ENCODE measurements around the gene CALCOCO2.

Gene CALCOCO2

DNA sequence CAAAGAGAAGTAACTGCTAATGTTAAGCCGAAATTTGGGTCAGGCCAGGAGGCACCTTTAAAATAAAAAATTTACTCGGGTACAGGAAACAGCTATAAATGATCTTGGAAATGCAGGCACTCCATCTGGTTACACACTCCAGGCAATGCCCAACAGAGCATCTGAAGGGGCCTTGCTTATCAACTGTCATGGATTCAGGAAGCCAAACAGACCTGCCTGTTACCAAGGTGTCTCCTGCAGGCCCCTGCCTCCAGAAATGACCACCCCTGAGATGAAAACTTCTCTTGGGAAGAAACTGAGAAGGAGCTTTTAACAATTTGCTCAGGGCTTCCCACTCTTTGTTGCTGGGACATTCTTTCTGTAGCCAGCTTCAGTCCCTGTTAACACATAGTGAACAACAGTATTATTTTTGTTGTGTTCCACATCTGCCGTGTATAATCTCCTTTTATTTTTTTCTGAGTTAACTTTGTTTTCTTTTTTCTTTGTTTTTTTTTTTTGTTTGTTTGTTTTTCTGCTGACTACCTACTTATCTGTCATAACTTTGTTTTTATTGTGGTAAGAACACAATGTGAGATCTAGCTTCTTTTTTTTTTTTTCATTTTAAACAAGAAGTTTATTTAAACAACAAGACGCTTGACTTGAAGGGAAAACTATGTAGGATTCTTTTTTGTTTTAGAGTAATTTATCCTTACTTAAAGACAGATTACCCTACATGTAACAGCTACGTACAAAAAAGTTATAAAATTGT lies 43.0 kb downstream of the CALCOCO2 start:
- no peak for DNase-seq

DNA sequence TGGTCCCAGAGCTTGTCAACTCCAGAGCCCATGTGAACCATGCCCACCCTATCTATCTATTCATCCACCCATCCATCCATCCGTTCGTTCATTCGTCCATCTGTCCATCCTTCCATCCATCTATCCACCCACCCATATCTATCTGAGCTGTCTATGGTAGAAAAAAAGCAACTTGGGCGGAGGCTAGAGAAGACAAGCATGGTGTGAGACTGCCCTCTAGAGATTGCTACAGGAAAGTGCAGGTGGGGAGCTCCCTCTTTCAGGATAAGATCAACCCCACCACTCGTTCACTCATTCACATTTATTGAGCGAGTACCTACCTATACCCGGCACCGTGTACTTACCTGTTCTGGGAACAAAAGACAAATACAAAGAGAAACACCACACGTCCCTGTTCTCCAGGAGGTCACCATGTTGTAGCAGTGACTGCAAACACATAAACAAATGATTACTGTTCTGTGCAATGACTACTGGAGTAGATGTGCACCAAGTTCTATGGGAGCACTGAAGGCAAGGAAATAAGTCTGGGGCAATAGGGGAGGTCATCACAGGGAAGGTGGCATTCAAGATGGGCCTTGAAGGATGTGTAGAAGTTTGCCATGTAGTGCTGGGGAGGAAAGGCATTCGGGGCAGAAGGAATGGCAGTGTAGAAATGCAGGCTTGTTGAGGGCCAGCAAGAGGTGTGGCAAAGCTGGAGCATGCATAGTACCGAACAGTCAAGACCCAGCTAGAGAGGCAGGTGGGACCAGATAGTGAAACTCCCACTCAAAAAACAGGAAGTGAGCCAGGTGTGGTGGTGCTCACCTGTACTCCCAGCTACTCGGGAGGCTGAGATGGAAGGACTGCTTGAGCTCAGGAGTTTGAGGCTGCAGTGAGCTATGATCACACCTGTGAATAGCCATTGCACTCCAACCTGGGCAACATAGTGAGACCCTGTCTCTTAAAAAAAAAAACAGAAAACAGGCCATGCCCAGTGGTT lies 48.4 kb downstream of the CALCOCO2 start:
- DNase-seq = peak; percentile 52

GRCh38 chr17:48882272-48882671 lies 51.4 kb downstream of the CALCOCO2 start:
- no peak for DNase-seq

DNA sequence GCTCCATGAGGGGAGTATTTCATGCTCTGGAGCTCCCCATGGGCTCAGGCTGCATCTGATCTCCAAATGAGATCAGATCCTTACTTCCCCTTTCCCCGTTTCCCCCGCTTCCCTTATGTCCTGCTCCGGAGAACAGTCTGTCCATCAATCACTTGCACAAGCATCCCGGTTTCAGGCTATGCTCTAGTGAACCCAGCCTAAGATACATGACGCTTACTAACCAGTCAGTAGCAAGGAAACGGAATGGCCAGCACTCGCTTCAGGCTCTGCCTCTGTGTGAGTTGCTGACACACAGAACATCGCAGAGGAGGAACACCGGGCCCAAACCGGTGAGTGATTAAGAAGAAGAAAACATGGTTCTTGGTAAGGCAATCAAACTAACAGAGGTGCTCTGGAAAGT lies 52.3 kb downstream of the CALCOCO2 start:
- DNase-seq = no peak

DNA sequence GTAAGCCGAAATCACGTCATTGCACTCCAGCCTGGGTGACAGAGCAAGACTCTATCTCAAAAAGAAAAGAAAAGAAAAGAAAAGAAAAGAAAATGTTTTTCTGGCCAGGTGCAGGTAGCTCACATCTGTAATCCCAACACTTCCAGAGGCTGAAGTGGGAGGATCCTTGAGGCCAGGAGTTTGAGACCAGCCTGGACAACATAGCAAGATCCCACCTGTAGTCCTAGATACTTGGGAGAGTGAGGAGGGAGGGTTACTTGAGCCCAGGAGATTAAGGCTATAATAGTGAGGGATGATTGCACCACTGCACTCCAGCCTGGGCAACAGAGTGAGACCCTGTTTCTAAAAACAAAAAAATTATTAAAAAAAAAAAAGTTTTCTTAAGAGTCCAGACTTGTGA lies 59.3 kb downstream of the CALCOCO2 start:
- no peak for DNase-seq

GRCh38 chr17:48892940-48893645 lies 62.3 kb downstream of the CALCOCO2 start:
- no peak for DNase-seq

DNA sequence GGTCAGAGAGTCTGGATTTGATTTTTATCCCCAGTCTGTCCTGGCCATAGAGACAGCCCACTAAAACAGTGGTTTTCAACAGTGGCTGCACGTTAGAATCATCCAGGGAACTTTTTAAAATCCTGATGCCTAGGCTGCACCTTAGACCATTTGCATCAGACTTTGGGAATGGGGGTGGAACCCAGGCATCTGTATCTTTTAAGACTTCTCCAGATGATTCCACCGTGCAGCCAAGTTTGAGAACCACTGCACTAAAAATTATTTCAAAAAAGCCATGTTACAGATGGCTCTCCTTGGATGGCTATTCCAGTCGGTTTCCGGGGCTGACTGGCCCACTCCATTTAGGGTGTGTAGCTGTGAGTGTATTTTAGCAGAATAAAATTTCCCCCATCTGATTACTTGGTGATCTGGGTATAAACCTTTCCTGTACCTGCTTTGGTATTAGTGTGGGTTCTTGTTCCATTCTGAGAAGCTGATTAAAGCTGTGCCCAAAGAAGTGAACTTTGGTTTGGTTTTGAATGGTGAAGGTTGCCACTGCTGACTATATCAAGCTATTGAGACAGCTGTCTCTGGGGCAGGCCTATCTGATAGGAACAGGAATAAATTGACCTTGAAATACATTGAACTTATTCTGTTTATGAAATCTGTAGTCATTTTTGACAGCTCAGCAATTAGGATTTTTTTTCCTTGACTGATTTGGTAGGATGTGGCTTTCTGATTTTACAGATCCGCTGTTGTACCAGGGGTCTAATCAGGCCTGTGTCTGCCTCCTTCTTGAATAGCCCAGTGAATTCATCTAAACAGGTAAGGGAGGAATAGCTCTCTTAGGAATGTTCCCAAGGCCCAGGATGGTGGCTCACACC lies 63.0 kb downstream of the CALCOCO2 start:
- DNase-seq = no peak

GRCh38 chr17:48894886-48895285 lies 64.1 kb downstream of the CALCOCO2 start:
- no peak for DNase-seq

DNA sequence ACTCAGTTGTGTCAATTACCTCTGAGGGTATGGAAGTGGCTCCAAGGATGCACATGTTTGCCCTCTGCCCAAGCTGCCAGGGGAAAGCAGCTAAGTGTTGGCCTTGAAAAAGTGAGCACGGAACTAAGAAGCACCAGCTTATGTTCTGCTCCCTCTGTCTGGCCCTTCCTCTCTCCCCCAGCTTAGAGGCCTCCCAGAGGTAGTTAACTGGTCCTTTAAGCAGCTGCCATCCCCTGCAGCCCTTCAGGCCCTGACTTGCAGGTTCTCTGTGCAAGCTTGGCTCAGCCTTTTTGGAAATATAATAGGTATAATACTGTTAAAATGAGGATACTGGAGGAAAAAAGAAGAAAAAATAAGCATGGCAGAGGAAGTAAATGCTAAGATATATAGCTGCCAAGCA lies 70.4 kb downstream of the CALCOCO2 start:
- DNase-seq = no peak

DNA sequence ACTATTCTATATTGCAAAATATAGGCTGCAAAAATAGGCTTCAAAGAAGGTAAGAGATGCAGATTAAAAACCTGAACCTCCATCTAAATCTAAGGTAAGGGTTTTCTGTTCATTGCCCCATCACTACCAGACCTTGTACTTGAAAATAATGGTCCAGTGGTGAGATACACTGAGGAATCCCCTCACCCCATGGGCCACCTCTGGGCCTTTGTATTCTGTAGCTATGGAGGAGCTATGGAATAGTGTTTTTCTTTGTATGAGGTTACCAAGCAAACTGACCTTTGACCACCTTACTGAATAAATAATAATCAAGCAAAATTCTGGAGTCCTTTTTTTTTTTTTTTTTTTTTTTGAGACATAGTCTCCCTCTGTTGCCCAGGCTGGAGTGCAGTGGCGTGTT lies 72.6 kb downstream of the CALCOCO2 start:
- DNase-seq = no peak

DNA sequence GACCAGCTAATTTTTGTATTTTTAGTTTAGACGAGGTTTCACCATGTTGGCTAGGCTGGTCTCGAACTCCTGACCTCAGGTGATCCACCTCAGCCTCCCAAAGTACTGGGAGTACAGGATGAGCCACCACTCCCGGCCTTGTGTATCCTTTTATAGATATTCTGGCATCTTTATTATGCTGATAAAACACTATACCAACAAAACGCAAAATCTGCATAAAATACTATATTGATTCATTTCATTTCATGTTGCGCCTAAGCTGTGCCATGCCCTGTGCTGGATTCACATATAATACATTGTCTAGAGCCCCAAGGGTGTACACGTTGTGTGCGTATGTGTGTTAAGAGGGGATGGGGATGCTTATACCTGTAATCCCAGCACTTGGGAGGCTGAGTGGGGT lies 73.6 kb downstream of the CALCOCO2 start:
- DNase-seq = no peak

DNA sequence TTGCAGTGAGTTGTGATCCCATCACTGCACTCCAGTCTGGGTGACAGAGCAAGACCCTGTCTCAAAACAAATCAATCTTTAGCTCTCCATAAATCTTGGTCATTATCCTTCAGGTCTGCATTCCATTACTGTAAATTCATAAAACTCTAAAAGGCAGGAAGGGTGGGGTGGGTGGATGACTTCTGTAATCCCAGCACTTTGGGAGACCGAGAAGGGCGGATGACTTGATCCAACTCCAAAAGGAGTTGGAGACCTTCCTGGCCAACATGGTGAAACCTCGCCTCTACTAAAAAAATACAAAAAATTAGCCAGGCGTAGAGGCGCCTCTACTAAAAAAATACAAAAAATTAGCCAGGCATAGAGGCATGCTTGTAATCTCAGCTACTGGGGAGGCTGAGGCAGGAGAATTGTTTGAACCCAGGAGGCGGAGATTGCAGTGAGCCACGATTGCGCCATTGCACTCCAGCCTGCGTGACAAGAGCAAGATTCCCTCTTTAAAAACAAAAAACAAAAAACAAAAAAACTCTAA lies 75.2 kb downstream of the CALCOCO2 start:
- no peak for DNase-seq

GRCh38 chr17:48907713-48908046 lies 76.8 kb downstream of the CALCOCO2 start:
- no peak for DNase-seq

- peak; percentile 99 for DNase-seq
Measured at GRCh38 chr17:48908047-48908843, 77.4 kb downstream of the CALCOCO2 start, which contains the start of gene UBE2Z. TSS of gene UBE2Z (plus strand) at chr17:48908407. CDS start at chr17:48908504, 97 bp downstream.

- peak; percentile 98 for DNase-seq
Measured at GRCh38 chr17:48908853-48909394, 78.1 kb downstream of the CALCOCO2 start.

DNA sequence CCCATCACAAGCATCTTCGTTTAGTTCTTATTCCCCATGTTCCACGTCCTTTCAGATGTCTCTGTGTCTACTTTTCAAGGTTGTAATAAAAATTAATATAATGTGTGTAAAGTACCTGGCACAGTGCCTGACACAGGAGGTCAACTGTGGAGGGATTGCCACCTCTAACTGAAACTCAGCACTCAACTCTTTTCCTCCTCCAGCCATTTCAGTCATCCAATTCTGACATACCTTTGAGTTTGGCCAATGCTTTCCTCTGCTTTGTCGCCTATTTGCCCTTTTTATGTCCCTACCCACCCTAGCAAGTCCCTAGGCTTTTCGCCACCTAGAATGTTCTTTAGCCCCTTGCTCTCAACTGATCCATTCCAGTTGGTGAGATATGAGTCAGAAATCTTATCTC lies 78.9 kb downstream of the CALCOCO2 start:
- no peak for DNase-seq

GRCh38 chr17:48910370-48910769 lies 79.5 kb downstream of the CALCOCO2 start:
- no peak for DNase-seq

GRCh38 chr17:48912476-48912875 lies 81.6 kb downstream of the CALCOCO2 start:
- DNase-seq = no peak
